Suprapubic skin (tissue), 3 donors: Measurements from ENCODE around the gene CAMK2A.

Experiments
- CTCF ChIP-seq, 2 donors: fragments of 200-600 bp in 1 of 2; fragments of 450-650 bp in 1 of 2; sonication (generic) in 1 of 2; IDR thresholded peaks; one replicate each; pipeline ENCODE4 v1.5.1; 2016 to 2019; ENCODE audit warnings: antibody characterized with exemption in 2 of 2, mild to moderate bottlenecking in 1 of 2, moderate library complexity in 1 of 2
- POLR2AphosphoS5 ChIP-seq, 3 donors: sonication (generic); formaldehyde crosslinking; IDR thresholded peaks; one replicate each; pipeline ENCODE4 v1.6.1; 2017; ENCODE audit warnings: antibody characterized with exemption in 3 of 3

GRCh38 chr5:150328515-150328914 is 38.9 kb upstream of the CAMK2A start:
- TF ChIP-seq CTCF (IDR thresholded peaks at IDR 0.05) = no peak
- no peak for TF ChIP-seq POLR2AphosphoS5 (IDR thresholded peaks at IDR 0.05)
